SIG-M5 (cell line): ENCODE results near the gene FAM53B.
"Not testable (repeated sequence)": the region's sequence is repeated elsewhere in the genome, so short reads cannot be mapped to it uniquely, and the experiment has no call there.

Source experiments
- DNase-seq: peaks from one replicate; lab custom pipeline; 2025; lab: John Stamatoyannopoulos, UW

Gene FAM53B

GRCh38 chr10:124628676-124629021 is 115.5 kb downstream of the FAM53B start:
- DNase-seq = no peak

DNA sequence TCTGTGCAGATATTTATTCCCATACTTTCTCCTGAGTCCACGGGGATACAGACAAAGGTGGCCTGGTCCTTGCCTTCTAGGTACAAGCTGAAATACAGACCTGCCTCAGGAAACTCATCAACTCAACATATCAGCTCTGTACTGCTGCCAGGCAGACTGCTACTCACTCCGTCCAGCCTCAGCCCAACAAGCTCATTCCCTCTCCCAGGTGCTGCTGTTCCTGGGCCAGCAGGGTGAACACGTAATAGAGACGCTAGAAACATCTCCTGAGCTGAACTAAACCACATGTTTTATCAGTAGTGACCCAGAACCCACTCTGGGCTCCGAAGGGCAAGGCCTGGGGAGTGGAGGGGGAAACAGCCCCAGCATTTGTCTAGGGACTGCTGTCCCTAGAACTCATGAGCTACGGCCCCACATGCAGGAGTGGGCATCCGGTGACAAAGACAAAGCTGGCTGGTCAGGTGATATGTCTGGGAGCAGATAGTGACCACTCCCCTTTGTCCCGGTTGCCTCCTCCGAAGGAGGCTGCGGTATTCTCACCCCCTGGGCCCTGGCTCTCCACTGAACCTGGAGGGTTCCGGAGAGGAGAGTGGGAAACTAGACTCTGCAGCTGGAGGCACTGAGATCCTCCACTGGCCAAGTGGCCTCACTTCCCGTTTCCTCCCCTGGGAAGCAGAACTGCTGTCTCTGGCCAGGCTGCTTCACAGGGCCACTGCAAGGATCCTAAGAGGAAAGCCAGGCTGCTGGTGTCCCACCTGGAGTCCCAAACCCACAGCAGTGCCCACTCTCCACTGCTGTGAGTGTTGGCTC is 116.1 kb downstream of the FAM53B start:
- DNase-seq = no peak

DNA sequence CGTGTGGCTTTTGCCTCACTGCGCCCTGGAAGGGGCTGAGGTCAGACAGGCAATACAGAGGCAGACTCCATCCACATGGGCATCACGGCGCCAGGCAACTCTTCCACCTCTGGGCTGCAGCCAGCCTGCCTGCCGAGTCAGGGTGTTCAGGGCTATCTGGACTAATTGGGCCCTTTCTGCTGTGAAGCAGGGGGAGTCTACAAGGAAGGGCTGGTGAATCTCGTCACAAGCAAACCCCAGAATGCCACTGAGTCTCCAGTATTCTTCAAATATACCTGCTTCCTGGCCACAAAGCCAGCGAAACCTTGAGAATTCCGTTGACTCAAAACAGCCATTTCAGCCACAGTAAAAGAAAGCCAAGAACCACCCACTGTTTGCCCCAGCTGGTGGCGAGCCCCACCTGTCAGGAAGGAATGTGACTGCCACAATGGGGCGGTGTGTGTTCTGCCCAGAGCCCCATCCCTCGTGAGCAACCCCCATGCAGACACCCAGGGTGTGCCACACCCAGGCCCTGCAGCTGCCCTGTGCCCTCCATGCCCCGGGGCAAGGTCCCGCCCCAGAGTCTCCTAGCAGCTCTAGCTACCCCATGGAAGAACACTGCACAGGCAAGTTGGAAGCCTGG is 117.3 kb downstream of the FAM53B start:
- DNase-seq = no peak

DNA sequence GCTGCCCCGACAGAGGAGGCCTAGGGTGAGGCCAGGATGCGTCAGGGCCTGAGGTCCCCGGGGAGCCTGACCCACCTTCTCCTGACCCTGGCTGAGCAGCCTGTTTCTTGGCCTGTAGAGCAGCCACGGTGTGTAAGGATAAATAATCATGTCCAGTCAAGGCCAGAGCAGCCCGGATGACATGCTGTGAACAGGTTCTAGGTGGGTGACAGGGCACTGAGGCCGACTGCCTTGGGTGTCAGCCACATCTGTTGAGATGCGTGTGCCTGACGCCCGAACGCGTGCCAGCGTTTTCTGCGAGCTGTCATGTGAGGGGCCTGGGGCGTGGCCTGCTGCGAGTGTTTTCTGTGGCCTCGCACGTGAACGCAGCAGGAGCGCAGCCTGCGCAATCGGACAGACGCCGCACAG is 118.3 kb downstream of the FAM53B start:
- no peak for DNase-seq

GRCh38 chr10:124624895-124625294 is 119.3 kb downstream of the FAM53B start:
- no peak for DNase-seq

DNA sequence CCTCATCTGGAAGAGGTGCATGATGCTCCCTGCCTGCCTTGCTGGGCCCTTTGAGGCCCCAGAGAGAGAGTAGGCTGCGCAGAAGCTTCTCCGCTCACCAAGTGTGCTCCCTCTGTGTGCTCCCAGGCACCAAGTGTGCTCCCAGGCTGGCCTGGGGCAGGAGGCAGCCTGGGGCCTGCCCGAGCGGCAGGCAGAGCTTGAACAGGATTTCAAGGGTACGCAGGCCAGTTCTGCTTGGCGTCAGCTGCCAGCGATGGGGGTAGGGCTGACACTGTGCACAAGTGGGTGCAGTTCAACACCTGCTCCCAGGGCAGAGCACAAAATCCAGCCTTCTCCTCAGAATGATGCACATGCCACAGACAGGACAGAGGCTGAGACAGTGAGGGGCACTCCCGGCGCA is 119.7 kb downstream of the FAM53B start:
- no peak for DNase-seq

- no peak for DNase-seq
These were observed 120.2 kb downstream of the FAM53B start for GRCh38 chr10:124624006-124624405.

DNA sequence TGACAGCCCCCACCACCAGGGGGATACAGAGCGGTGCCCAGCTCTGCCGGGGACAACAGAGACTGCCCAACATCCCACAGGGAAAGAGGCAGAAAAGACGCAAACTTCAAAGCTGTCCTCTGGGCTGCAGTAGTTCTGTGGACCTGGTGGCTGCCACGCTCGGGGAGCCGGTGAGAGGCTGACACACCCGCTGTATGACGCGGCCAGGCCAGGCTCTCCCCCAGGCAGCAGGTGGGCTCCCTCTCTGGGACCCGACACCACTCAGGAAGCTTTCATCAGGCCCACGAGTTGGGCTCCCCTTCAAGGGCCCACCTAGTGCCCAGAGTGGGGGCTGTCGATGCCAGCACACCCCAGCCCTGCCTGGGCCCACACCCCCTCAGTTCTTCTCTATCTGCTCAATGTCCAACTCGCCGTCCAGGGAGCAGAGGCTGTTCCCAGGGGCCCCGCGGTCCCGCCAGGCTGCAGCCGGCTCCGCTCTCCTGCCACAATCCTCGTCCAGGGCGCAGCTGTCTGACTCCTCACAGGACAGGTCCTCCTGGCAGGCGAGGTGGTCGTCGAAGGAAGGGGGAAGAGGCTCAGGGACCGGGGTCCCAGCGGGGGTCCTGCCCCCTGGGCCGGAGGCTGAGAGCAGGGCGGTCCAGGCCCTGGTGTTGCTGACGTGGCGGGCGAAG is 121.2 kb downstream of the FAM53B start:
- DNase-seq = no peak

- no peak for DNase-seq
These were observed 122.0 kb downstream of the FAM53B start for GRCh38 chr10:124622158-124622557.

GRCh38 chr10:124621637-124622036 is 122.5 kb downstream of the FAM53B start:
- no peak for DNase-seq

GRCh38 chr10:124619802-124620490 is 124.2 kb downstream of the FAM53B start:
- no peak for DNase-seq

DNA sequence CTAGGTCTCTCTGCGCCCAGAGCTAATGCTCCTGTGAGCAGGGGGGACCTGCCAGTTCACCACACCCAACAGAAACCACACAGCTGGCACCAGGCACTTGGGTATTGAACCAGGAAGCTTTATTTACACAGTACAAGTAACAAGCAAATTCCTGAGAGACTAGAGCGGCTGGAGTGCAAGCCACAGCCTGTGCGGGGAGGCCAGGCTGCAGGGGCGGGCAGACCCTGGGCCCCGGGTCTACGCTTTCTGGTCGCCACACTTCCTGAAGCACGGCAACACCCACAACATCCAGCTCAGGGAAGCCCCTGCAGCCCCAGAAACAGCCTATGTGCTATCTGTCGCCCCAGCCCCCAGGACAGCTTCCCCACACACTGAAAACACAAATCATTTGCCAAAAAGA is 125.0 kb downstream of the FAM53B start:
- DNase-seq = no peak

DNA sequence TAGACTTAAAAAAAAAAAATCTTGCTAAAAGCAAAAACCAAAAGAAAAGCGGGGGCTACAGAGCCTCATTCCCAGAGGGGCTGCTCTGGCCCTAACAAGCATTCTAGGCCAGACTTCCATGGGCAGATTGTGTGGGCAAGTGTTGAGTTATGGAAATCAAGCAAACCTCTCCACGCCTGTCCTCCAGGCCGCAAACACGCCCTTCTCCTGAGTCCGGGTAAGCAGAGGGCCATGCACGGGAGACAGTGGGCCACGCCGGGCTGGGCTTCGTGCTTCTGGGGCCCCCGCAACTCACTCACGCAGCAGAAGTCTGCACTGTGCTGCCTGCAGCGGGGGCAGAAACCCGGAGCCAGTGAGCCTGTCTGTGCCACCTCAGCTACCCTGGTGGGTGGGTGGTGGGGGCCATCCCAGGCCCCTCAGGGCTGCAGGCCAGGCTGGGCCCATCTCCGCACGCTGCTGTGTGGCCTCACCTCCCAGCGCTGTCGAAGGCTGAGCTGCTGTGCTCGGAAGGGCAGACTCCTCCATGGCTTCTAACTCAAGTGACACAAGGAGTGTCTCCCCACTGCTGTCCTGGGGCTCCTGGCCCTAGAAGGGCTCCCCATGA is 125.6 kb downstream of the FAM53B start:
- DNase-seq = no peak

DNA sequence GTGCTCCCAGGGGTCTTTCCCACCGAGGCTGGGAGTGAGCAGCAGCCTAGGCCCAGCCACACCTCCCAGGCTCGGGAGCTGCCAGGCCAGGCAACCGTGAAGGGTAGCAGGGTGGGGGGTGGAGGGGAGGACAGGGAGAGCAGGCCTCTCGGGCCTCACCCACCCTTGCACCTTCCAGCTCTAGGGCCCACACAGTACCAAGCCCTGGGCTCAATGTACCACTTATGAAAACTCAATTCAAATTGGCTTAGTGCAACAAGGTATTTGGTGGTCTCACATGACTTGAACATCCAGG is 127.4 kb downstream of the FAM53B start:
- no peak for DNase-seq

DNA sequence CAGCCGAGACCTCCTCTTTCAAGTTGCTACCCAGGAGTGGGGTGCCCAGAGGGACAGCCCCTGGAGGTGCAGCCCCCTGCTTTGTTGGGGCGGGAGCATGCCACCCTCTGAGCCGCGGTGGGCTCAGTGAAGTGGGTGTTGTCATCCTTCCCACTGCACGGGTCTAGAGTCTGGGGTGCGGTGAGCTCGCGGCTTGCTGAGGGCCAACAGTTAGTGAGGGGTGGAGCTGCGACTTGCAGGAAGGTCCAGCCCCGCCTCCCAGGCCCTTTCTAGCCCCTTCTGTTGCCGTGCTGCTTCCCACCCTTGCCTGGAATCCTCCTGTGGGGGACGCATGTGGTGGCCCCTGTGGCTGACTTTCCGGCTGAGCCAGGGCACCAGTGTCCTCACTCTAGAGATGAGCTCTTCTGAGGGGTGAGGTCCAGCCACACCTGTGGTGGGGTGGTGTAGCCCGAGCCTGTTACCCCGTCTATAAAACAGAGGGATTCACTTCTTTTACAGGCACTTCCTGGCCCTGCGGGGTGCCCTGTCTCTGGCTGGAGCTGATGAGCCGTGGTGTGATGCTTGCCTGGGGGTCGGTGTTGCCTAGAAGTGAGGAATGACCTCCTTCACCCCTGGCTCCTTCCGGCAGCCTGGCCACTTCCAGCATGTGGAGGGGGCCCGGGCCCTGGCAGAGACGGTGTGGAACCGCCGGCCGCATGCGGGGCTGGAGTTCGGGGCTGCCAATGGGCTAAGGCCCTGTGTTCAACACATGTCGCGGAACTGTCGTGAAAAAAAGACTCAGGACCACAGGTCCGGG is 127.9 kb downstream of the FAM53B start:
- DNase-seq = no peak

DNA sequence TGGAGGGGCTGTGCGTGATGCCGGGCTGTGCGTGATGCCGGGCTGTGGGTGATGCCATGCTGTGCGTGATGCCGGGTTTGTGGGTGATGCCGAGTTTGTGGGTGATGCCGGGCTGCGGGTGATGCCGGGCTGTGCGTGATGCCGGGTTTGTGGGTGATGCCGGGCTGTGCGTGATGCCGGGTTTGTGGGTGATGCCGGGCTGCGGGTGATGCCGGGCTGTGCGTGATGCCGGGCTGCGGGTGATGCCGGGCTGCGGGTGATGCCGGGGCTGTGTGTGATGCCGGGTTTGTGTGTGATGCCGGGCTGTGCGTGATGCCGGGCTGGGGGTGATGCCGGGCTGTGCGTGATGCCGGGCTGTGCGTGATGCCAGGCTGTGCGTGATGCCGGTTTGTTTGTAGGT is 128.9 kb downstream of the FAM53B start:
- no peak for DNase-seq

GRCh38 chr10:124614003-124614659 is 130.0 kb downstream of the FAM53B start:
- DNase-seq = no peak

DNA sequence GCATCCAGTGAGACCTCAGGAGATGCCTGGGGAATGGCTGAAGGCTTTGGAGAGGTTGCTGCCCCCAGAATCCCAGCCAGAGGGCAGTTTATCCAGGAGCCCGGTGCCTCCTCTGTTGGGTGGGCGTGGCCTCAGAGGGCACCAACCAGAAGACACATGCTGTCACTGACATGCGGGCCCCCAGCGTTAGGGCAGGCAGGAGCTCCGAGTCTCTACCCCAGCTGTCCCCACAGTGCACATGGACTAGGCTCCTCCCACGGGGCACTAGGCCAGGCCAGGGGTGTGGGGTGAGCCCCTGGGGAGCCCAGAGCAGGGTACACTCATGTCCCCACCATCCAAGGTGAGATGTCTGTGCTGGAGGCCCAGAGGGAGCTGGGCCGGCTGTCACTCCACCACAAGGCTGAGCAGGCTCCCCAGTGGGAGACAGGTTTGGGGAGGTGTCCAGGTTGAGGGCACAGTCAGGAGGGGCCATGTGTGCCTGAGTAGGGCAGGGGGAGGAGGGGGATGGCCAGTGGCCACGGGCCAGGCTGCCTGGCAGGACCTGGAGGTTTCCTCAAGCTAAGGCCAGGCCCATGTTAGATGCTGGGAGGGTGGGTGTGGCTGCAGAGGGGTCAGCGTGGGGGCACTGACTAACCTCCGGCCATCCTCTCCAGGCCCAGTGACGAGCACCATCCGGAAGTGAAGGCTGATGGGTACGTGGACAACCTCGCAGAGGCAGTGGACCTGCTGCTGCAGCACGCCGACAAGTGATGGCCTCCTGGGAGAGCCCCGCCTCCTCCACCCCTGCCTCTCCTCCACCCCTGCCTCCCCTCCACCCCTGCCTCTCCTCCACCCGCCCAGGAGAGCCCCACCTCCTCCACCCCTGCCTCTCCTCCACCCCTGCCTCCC is 131.3 kb downstream of the FAM53B start:
- no peak for DNase-seq

DNA sequence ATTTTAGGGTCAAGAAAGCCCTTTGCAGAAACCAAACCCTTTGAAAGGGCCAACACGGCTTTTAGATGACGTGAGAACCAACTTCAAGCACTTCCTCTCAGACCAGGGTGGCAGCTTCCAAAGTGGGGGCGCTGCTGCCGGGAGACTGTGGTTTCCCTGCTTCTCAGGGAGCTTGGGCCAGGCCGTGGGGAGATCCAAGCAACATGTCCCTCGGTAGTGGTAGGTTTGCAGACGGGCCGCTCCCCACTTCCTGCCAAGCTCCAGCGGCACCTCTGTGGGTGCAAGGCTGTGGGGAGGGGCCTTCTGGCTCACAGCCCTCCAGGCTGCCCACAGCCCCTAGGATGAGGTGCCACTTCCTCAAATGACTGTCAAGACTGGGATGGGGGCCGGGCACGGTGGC is 132.4 kb downstream of the FAM53B start:
- DNase-seq = peak; percentile 12

GRCh38 chr10:124610851-124611250 is 133.3 kb downstream of the FAM53B start:
- DNase-seq = not testable (repeated sequence)
